ENCODE measurements around the gene CTXND1. TPM values are rescaled to one million over a fixed set of nuclear protein-coding genes. Genes with fewer than 3 reads are reported as not detected.

Gene CTXND1
- total RNA-seq, 1 experiment from 2014 or later = not detected

DNA sequence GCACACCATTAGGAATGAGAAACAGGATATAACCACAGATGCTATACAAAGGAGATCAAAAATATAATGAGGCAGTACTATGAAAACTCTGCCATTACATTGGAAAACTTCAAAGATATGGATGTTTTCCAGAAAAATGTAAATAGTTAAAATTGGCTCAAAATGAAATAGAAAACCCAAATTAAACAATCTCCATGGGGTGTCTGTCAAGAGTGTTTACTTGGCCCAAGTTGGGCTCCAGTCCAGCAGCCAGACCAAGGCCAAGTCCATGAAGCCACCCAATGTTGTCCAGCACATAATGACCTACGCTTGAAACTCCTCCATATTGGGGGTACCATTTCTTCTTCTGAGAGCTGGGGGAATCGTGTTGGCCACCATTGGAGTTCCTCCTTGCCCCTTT, 37.1 kb downstream of the CTXND1 start:
- H3K14ac ChIP-seq (ENCODE audit: insufficient read depth, low read length) = no peak overlapping the region
- H4K20me1 ChIP-seq (ENCODE audit: control insufficient read depth, insufficient read depth, insufficient read length) = no peaks in the 10 kb centered on the region
- H2BK5ac ChIP-seq (ENCODE audit: insufficient read length, low read length) = no peak overlapping the region
- Mint-ChIP-seq H3K36me3 (ENCODE audit: insufficient read depth in 1 of 3, low read depth in 3 of 3) (no peaks in the 10 kb centered on the region), H3K4me3 (no peak overlapping the region), H3K27me3 (ENCODE audit: low read depth) (peaks cover 2% of the 10 kb centered on the region), H3K27ac (no peak overlapping the region), H3K9me3 (peaks cover 5 to 7% of the 10 kb centered on the region in 2 experiments), H3K4me1 (no peaks in the 10 kb centered on the region)
- H2BK120ac ChIP-seq (ENCODE audit: low read depth, low read length, poor library complexity, severe bottlenecking) = no peak overlapping the region
- H3K23ac ChIP-seq (ENCODE audit: insufficient read length, low read depth, low read length) = no peak overlapping the region
- TF ChIP-seq, protein P1, sequence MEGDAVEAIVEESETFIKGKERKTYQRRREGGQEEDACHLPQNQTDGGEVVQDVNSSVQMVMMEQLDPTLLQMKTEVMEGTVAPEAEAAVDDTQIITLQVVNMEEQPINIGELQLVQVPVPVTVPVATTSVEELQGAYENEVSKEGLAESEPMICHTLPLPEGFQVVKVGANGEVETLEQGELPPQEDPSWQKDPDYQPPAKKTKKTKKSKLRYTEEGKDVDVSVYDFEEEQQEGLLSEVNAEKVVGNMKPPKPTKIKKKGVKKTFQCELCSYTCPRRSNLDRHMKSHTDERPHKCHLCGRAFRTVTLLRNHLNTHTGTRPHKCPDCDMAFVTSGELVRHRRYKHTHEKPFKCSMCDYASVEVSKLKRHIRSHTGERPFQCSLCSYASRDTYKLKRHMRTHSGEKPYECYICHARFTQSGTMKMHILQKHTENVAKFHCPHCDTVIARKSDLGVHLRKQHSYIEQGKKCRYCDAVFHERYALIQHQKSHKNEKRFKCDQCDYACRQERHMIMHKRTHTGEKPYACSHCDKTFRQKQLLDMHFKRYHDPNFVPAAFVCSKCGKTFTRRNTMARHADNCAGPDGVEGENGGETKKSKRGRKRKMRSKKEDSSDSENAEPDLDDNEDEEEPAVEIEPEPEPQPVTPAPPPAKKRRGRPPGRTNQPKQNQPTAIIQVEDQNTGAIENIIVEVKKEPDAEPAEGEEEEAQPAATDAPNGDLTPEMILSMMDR (conservative IDR thresholded peaks at IDR 0.05) = no peak
- no peak overlapping the region for H2AFZ ChIP-seq (ENCODE audit: low read length)
- H3K9ac ChIP-seq (ENCODE audit: extremely low read depth, insufficient read length, low read length) = no peak overlapping the region
- no peak overlapping the region for H3K4me2 ChIP-seq (ENCODE audit: insufficient read depth, insufficient read length, low read length)
- H3K4me1 ChIP-seq (ENCODE audit: insufficient read depth, low read length) = no peaks in the 10 kb centered on the region
- no peaks in the 10 kb centered on the region for H3K27me3 ChIP-seq (ENCODE audit: insufficient read depth, low read length)
- H3K79me1 ChIP-seq (ENCODE audit: insufficient read depth, low read depth, low read length, poor library complexity, severe bottlenecking) = no peaks in the 10 kb centered on the region
- no peak overlapping the region for H4K91ac ChIP-seq (ENCODE audit: insufficient read length, low read depth, low read length)
- H3K9me3 ChIP-seq (ENCODE audit: control insufficient read depth, low read depth, low read length) = no peaks in the 10 kb centered on the region
- H2BK15ac ChIP-seq (ENCODE audit: low read depth, low read length) = no peak overlapping the region
- H2BK20ac ChIP-seq (ENCODE audit: low read depth, low read length, poor library complexity, severe bottlenecking) = no peak overlapping the region
- H3K4ac ChIP-seq (ENCODE audit: low read depth, low read length) = no peak overlapping the region
- H3K56ac ChIP-seq (ENCODE audit: insufficient read length, low read depth, low read length) = no peak overlapping the region
- H3T11ph ChIP-seq (ENCODE audit: low read length) = no peak overlapping the region
- no peak overlapping the region for H4K8ac ChIP-seq (replicated peaks; ENCODE audit: insufficient read length, low read depth, low read length)
- no peak overlapping the region for H2AK5ac ChIP-seq (ENCODE audit: insufficient read length, low read length)
- no peak overlapping the region for H4K5ac ChIP-seq (ENCODE audit: insufficient read length, low read depth, low read length)
- no peaks in the 10 kb centered on the region for H3K79me2 ChIP-seq (ENCODE audit: insufficient read depth, low read length)
- no peak overlapping the region for H2BK12ac ChIP-seq (ENCODE audit: insufficient read length, low read depth, low read length)
- WGBS (ENCODE audit: extremely low coverage, insufficient read length, low lambda C conversion rate) = no CpG with 5 or more reads among the region's 2 CpGs
- H3K27ac ChIP-seq (ENCODE audit: insufficient read length, low read depth, low read length) = no peak overlapping the region
- no peak overlapping the region for H3K18ac ChIP-seq (ENCODE audit: insufficient read length, low read depth, low read length)
- H3K23me2 ChIP-seq (ENCODE audit: insufficient read length, low read depth, low read length, poor library complexity, severe bottlenecking) = no peaks in the 10 kb centered on the region
- DNase-seq = no peak
